Liver (tissue), 9 donors: ENCODE measurements around the gene SLC38A3. TPM values are rescaled to one million over a fixed set of nuclear protein-coding genes. Genes with fewer than 3 reads are reported as not detected.

Experiments
- DNase-seq: peaks from one replicate; pipeline ENCODE4 v3.0.0-alpha.2; 2017; ENCODE audit warnings: low spot score
- H3K27ac ChIP-seq, 2 donors: one replicate each; pipeline ENCODE4 v1.7.0; 2013; ENCODE audit warnings: inconsistent platforms in 2 of 2, low read length in 2 of 2, control low read depth in 1 of 2, low read depth in 1 of 2, mild to moderate bottlenecking in 1 of 2
- H3K27me3 ChIP-seq, 4 donors: one replicate each; pipeline versions ENCODE4 v1.6.1 to v1.7.0; 2013; ENCODE audit warnings: low read length in 3 of 4, inconsistent platforms in 1 of 4, mild to moderate bottlenecking in 1 of 4, moderate library complexity in 1 of 4; ENCODE audit not compliant: control insufficient read depth in 4 of 4, insufficient read depth in 4 of 4
- H3K36me3 ChIP-seq, 4 donors: one replicate each; pipeline versions ENCODE4 v1.6.1 to v1.7.0; 2013; ENCODE audit warnings: low read length in 3 of 4, mild to moderate bottlenecking in 3 of 4, low read depth in 1 of 4, moderate library complexity in 1 of 4; ENCODE audit not compliant: control insufficient read depth in 4 of 4, insufficient read depth in 3 of 4
- H3K4me1 ChIP-seq, 4 donors: one replicate each; pipeline versions ENCODE4 v1.6.1 to v1.7.0; 2013; ENCODE audit warnings: low read length in 3 of 4, mild to moderate bottlenecking in 3 of 4, moderate library complexity in 1 of 4; ENCODE audit not compliant: control insufficient read depth in 4 of 4, insufficient read depth in 4 of 4
- H3K4me3 ChIP-seq, 3 donors: one replicate each; pipeline versions ENCODE4 v1.6.1 to v1.7.0; 2013; ENCODE audit warnings: low read length in 3 of 3, control low read depth in 1 of 3, low read depth in 1 of 3, mild to moderate bottlenecking in 1 of 3
- H3K9ac ChIP-seq, 2 donors: one replicate each; pipeline ENCODE4 v1.7.0; 2013; ENCODE audit warnings: low read length in 2 of 2, mild to moderate bottlenecking in 2 of 2, moderate library complexity in 2 of 2, control low read depth in 1 of 2, low read depth in 1 of 2
- H3K9me3 ChIP-seq, 4 donors: one replicate each; pipeline versions ENCODE4 v1.6.1 to v1.7.0; 2013; ENCODE audit warnings: low read length in 3 of 4; ENCODE audit not compliant: control insufficient read depth in 4 of 4
- ATF3 ChIP-seq: IDR thresholded peaks from 2 replicates; pipeline ENCODE4 v1.6.1; 2016; ENCODE audit warnings: antibody characterized with exemption
- EGR1 ChIP-seq, 2 donors: IDR thresholded peaks; 2 replicates each; pipeline ENCODE4 v1.6.1; 2016 to 2018; ENCODE audit warnings: antibody characterized with exemption in 2 of 2, low read depth in 2 of 2
- FOXA1 ChIP-seq: IDR thresholded peaks from 2 replicates; pipeline ENCODE4 v1.6.1; 2016; ENCODE audit warnings: antibody characterized with exemption
- FOXA2 ChIP-seq: IDR thresholded peaks from 2 replicates; pipeline ENCODE4 v1.6.1; 2016; ENCODE audit warnings: antibody characterized with exemption
- GABPA ChIP-seq, 2 donors: IDR thresholded peaks in 1 of 2; conservative IDR thresholded peaks in 1 of 2; 2 replicates each; pipeline ENCODE4 v1.6.1; 2016; ENCODE audit warnings: antibody characterized with exemption in 2 of 2, mild to moderate bottlenecking in 1 of 2, moderate library complexity in 1 of 2
- HNF4A ChIP-seq, 2 donors: conservative IDR thresholded peaks; 2 replicates each; pipeline ENCODE4 v1.6.1; 2016; ENCODE audit warnings: antibody characterized with exemption in 2 of 2, mild to moderate bottlenecking in 2 of 2
- HNF4G ChIP-seq: IDR thresholded peaks from 2 replicates; pipeline ENCODE4 v1.6.1; 2016; ENCODE audit warnings: antibody characterized with exemption
- JUND ChIP-seq, 2 donors: IDR thresholded peaks; 2 replicates each; pipeline ENCODE4 v1.6.1; 2016; ENCODE audit warnings: antibody characterized with exemption in 2 of 2
- MAX ChIP-seq: IDR thresholded peaks from 2 replicates; pipeline ENCODE4 v1.6.1; 2016; ENCODE audit warnings: antibody characterized with exemption
- RAD21 ChIP-seq, 2 donors: IDR thresholded peaks; 2 replicates each; pipeline ENCODE4 v1.6.1; 2016; ENCODE audit warnings: antibody characterized with exemption in 2 of 2, mild to moderate bottlenecking in 2 of 2
- REST ChIP-seq: IDR thresholded peaks from 2 replicates; pipeline ENCODE4 v1.6.1; 2016; ENCODE audit warnings: antibody characterized with exemption, mild to moderate bottlenecking
- RXRA ChIP-seq, 2 donors: IDR thresholded peaks; 2 replicates each; pipeline ENCODE4 v1.6.1; 2017 to 2018; ENCODE audit warnings: antibody characterized with exemption in 2 of 2, mild to moderate bottlenecking in 1 of 2
- SP1 ChIP-seq: IDR thresholded peaks from 2 replicates; pipeline ENCODE4 v1.6.1; 2018; ENCODE audit warnings: antibody characterized with exemption, mild to moderate bottlenecking
- TAF1 ChIP-seq: conservative IDR thresholded peaks from 2 replicates; pipeline ENCODE4 v1.6.1; 2016; ENCODE audit warnings: antibody characterized with exemption, mild to moderate bottlenecking
- YY1 ChIP-seq: IDR thresholded peaks from 2 replicates; pipeline ENCODE4 v1.6.1; 2016; ENCODE audit warnings: antibody characterized with exemption, mild to moderate bottlenecking
- WGBS: extraction: QIAGEN DNeasy Blood & Tissue Kit; methylation state at CpG from one replicate; pipeline ENCODE4 v1.1.7; 2013; 5-methylcytosine and 5-hydroxymethylcytosine counted together
- polyA plus RNA-seq, 2 donors: library from polyadenylated mRNA; stranded (reverse) in 1 of 2; unstranded in 1 of 2; fragments of 200-250 nt in 1 of 2; fragments of >200 nt in 1 of 2; fragmentation: Nextera tagmentation in 1 of 2; extraction: Ambion mirVana in 1 of 2; gene quantifications; one replicate each; pipeline versions ENCODE4 v1.2.1 to v1.2.3, GENCODE V29; 2013 to 2015
- total RNA-seq, 2 donors: library from RNA; depleted of rRNA; stranded (reverse); fragments of >200 nt; gene quantifications; one replicate each; pipeline ENCODE4 v1.2.3, GENCODE V29; 2014
- TF ChIP-seq, protein P1 (sequence below): fragments of 150-350 bp; IDR thresholded peaks from 2 replicates; pipeline ENCODE4 v1.5.1; 2017; ENCODE audit warnings: improper control_type of control experiment, low read depth, low read length; ENCODE audit not compliant: missing input control
- TF ChIP-seq, protein P2 (sequence below): IDR thresholded peaks from 2 replicates; pipeline ENCODE4 v1.6.1; 2016; ENCODE audit warnings: antibody characterized with exemption
- donor health status: healthy.
- donor health status: healthy.
- donor health status: healthy.
- donor health status: healthy.
- donor health status: healthy.

Gene SLC38A3
- total and polyA plus RNA-seq, 4 donors, result 98.1 to 180 (median 140) TPM

DNA sequence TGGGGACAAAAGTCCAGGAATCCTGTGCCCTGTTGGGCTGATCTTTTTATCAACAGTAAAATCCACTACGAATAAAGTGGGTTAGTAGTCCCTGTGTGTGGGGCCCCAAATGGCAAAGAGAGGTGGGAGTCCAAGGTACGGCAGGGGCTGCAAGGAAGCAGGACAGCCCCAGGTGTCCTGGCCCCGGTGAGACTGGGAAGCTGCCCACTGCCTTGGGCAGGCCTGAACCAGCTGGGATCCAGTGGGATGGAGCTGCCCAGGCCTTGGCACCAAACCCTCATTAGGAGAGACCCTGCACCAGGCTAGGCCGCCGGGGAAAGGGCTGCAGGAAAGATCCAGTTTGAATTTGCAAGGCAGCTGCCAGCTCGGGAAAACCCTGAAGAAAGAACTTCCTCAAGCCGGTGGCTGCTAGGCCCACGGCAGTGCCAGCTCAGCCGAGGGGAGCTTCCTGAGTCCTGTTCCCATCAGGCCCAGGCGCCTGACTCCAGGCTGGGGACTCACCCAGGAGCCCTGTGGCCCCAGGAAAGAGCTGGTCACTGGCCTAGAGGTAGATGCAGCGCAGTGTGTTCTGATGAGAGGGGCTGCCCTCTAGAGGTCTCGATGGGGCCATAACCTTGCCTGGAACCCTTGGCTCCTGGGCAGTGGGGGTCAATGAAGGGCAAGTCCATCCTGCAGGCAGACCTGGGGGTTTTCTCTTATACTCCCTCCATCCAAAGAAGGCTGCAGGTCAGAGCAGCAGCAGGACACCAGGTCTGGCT is 16.5 kb downstream of the SLC38A3 start:
- DNase-seq, result no peak
- Histone ChIP-seq H3K36me3 (peaks cover 6 to 12% (median 10%) of the 10 kb centered on the region in 4 donors), H3K9me3 (no peaks in the 10 kb centered on the region), H3K4me3 (no peak overlapping the region), H3K4me1 (peaks cover 4 to 51% (median 39%) of the 10 kb centered on the region in 4 donors), H3K9ac (no peak overlapping the region), H3K27ac (peak overlapping the region; percentile 49 to 78), H3K27me3 (no peaks in the 10 kb centered on the region)
- WGBS, result 32% methylated on average over 12 of the region's 12 CpGs
- TF ChIP-seq JUND (IDR thresholded peaks at IDR 0.05) (peak; percentile 20 to 81), FOXA2 (no peak), ATF3 (peak; percentile 31), RXRA (IDR thresholded peaks at IDR 0.05) (peak; percentile 72 to 86), FOXA1 (no peak), YY1 (no peak), MAX (no peak), EGR1 (IDR thresholded peaks at IDR 0.05; ENCODE audit: low read depth in 2 of 2) (no peak), TAF1 (no peak), HNF4A (conservative IDR thresholded peaks at IDR 0.05) (peak; percentile 79 to 85), SP1 (peak; percentile 29), HNF4G (no peak), GABPA (IDR thresholded peaks at IDR 0.05 in 1 of 2, conservative IDR thresholded peaks at IDR 0.05 in 1 of 2) (no peak), RAD21 (IDR thresholded peaks at IDR 0.05) (peak; percentile 76 to 81), REST (no peak)
- TF ChIP-seq, protein P1, sequence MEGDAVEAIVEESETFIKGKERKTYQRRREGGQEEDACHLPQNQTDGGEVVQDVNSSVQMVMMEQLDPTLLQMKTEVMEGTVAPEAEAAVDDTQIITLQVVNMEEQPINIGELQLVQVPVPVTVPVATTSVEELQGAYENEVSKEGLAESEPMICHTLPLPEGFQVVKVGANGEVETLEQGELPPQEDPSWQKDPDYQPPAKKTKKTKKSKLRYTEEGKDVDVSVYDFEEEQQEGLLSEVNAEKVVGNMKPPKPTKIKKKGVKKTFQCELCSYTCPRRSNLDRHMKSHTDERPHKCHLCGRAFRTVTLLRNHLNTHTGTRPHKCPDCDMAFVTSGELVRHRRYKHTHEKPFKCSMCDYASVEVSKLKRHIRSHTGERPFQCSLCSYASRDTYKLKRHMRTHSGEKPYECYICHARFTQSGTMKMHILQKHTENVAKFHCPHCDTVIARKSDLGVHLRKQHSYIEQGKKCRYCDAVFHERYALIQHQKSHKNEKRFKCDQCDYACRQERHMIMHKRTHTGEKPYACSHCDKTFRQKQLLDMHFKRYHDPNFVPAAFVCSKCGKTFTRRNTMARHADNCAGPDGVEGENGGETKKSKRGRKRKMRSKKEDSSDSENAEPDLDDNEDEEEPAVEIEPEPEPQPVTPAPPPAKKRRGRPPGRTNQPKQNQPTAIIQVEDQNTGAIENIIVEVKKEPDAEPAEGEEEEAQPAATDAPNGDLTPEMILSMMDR, result peak; percentile 49
- TF ChIP-seq, protein P2, sequence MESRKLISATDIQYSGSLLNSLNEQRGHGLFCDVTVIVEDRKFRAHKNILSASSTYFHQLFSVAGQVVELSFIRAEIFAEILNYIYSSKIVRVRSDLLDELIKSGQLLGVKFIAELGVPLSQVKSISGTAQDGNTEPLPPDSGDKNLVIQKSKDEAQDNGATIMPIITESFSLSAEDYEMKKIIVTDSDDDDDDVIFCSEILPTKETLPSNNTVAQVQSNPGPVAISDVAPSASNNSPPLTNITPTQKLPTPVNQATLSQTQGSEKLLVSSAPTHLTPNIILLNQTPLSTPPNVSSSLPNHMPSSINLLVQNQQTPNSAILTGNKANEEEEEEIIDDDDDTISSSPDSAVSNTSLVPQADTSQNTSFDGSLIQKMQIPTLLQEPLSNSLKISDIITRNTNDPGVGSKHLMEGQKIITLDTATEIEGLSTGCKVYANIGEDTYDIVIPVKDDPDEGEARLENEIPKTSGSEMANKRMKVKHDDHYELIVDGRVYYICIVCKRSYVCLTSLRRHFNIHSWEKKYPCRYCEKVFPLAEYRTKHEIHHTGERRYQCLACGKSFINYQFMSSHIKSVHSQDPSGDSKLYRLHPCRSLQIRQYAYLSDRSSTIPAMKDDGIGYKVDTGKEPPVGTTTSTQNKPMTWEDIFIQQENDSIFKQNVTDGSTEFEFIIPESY, result no peak
